GM12873 (cell line): ENCODE measurements around the gene TIMM22.

ENCODE experiments used
- CTCF ChIP-seq: IDR thresholded peaks from 2 replicates; pipeline ENCODE4 v1.5.1; 2012; ENCODE audit warnings: low read depth, mild to moderate bottlenecking, moderate library complexity, low read length, control low read depth; ENCODE audit not compliant: insufficient read depth; ENCODE audit errors: missing control alignments

Gene TIMM22

GRCh38 chr17:1005361-1005946 is 8.5 kb downstream of the TIMM22 start:
- no peak for TF ChIP-seq CTCF

- no peak for TF ChIP-seq CTCF
These were observed 9.1 kb downstream of the TIMM22 start for GRCh38 chr17:1006054-1006453.

- TF ChIP-seq CTCF: no peak
These were observed 10.5 kb downstream of the TIMM22 start for GRCh38 chr17:1007310-1008007.

GRCh38 chr17:1008008-1008761 is 11.3 kb downstream of the TIMM22 start:
- no peak for TF ChIP-seq CTCF

GRCh38 chr17:1009229-1010085 is 12.5 kb downstream of the TIMM22 start:
- TF ChIP-seq CTCF: no peak

- TF ChIP-seq CTCF: no peak
These were observed 13.1 kb downstream of the TIMM22 start for GRCh38 chr17:1010086-1010450.
